GM21390 (cell line): Measurements from ENCODE around the gene GSDME.

Experiments used
- ATAC-seq: cut with Tn5 transposase; IDR thresholded peaks from one replicate; pipeline ENCODE4 v1.9.1; 2021; ENCODE audit not compliant: unreplicated experiment

Gene GSDME

GRCh38 chr7:24724451-24725190 is 32.6 kb downstream of the GSDME start:
- ATAC-seq: no peak

DNA sequence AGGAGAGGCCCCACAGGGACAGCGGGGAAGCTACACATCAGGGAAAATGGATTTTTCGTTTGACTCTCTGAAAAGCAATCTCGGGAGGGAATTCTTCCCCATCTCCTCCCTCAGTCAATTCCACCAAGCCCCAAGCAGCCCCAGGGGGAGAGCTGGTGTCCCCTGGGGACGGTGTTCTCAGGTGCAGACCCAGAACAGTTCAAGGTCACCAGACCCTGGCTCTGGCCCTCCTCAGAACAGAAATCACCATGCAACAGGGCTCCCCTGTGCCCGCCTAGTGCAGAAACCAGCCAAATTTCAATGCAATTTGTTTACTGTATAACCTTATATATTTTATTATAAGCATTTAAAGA is 34.1 kb downstream of the GSDME start:
- no peak for ATAC-seq

DNA sequence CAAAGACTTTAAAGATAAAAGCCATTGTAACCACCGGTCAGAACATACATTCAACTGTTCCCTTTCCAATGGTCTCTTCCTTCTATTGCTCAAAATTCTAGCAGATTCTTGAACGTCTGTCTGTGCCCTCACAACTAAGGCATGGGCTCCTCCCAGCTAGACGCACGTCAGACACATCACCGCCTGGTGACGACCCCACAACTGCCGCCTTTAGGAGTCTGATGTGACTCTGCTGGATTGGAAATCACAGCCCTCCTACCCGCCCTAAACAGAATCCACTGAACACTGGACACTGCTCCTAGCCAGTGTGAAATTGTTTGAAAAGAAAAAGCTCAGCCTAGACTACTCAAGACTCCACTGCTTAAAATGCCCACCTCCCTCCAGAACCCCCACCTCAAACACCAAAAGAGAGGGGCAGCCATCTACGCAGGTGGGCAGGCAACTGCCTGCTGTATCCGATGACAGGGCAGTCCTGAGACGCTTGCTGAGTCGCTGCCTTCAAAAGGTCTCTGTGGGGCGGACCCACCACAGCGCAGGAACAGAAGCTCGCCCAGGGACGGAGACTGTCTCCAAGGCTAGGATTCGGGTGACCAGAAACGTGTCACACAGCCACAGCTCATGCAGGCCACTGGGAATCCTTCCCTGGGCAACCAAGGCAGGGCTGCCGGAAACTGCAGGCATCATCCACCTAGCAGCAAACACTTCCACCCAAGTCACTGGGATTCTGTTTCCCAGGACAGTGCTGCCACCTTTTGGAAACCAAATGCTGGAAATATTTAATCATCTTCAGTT is 34.7 kb downstream of the GSDME start:
- no peak for ATAC-seq

GRCh38 chr7:24721481-24722001 is 35.7 kb downstream of the GSDME start:
- ATAC-seq: no peak

DNA sequence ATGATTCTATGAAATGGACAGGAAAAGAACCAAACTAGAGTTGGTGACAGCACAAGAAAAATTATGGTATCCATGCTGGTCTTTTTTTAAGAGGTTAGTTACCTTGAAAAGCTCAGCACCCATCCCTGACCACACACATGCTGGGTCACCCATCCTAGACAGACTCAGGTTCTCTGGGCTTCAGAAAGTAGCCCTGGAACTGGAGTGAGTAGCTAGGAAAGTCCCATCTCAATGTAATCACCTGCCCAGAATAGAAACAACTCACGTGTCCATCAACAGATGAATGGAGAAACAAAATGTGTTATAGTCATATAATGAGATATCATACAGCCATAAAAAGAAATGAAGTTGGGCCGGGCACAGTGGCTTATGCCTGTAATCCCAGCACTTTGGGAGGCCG is 37.0 kb downstream of the GSDME start:
- ATAC-seq: no peak

GRCh38 chr7:24718977-24719491 is 38.2 kb downstream of the GSDME start:
- peak; percentile 75 for ATAC-seq

GRCh38 chr7:24718431-24718831 is 38.8 kb downstream of the GSDME start:
- ATAC-seq: no peak

DNA sequence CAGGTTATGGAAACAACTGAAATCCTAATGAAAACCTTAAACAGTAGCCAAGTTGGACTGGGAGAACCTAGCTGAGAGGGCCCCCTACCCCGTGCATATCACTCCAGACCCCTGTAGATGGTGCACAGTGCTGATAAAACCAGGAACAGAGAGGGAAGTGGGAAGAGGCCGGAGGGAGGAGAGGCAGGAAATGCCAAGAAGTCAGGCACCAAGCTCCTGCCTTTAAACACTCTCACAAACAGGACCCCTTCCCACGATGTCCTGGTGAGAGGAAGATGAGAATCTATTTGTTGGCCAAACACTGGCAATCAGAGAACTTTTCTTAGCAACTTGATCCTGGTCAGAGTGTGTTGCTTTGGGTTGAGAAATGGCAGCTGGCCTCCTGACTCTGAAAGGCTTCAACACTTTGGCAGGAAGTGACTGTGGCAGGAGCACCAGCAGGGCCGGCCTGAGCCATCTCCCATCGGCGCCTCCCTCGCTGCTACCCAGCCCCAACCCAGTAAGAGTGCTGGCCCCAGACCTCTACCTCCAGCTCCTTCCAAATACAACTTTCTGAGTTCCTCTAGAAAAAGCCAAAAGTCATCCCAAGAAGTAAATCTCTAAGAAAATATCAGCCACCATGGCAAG is 39.5 kb downstream of the GSDME start:
- no peak for ATAC-seq

DNA sequence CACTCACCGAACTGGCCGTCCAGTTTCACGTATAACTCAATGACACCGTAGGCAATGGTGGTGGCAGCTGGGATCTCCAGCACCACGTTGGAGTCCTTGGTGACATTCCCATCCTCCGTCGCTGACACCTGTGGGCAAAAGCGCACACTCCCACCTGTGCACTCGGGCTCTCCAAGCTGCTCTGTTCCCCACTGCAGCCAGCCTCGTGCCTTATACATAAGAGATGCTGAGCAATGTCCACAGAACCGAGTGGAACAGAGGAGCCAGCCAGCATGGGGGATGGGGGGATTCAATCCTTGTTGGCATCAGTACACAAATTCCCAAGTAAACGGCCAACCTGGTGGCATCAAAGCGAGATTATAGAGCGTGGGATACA is 40.0 kb downstream of the GSDME start:
- no peak for ATAC-seq

GRCh38 chr7:24716480-24717246 is 40.6 kb downstream of the GSDME start:
- no peak for ATAC-seq

GRCh38 chr7:24715661-24716479 is 41.4 kb downstream of the GSDME start:
- ATAC-seq: peak; percentile 52

- peak; percentile 3 for ATAC-seq
Observed at GRCh38 chr7:24715171-24715570, 42.1 kb downstream of the GSDME start.

DNA sequence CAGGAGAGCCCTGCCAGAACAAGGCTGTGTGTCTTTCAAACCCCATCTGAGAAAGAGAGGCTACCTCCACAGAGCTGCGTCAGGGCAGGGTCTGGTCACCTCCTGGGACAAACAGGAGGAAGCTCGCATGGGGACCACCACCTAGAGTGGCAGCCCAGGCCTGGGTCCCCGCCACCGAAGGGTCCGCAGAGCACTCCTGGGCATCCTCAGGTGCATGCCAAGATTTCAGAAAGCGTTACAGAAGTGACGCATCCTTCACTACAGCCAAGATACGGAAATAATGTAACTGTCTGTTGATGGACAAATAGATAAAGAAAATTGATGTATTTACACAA is 42.6 kb downstream of the GSDME start:
- ATAC-seq: no peak

DNA sequence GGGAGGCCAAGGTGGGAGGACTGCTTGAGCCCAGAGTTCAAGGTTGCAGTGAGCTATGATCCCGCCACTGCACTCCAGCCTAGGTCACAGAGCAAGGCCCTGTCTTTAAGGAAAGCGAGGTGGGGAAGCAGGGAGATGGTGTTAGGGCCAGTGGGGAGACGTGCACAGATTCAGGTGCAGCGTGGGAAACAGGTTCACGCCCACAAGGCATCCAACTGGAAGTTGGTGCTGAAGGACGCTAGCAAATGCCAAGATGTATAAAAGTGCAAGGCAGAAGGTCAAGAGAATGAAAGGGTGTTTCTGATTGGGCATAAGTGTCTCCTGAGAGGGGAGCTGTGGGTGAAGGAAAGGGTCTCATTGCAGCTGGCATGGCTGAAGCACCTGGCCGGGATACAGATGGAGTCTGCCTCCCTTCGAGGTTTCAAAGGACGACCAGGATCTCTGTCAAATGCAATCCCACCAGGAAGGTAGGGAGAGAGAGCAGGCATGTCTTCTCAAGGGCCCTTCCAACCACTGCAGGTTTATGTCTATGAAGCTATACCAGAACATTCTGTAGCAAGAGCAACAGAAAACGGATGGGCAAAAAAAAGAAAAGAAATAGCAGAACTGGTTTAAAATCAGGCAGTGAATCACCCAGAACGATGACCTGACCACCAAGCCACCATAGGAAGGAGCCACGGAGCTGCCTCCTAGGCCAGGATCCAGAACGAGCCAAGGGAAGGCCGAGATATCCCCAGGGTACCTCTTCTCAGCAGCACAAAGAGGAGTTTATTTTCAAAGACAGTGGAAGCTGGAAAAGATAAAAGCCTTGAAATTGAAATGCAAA is 43.2 kb downstream of the GSDME start:
- ATAC-seq: no peak

DNA sequence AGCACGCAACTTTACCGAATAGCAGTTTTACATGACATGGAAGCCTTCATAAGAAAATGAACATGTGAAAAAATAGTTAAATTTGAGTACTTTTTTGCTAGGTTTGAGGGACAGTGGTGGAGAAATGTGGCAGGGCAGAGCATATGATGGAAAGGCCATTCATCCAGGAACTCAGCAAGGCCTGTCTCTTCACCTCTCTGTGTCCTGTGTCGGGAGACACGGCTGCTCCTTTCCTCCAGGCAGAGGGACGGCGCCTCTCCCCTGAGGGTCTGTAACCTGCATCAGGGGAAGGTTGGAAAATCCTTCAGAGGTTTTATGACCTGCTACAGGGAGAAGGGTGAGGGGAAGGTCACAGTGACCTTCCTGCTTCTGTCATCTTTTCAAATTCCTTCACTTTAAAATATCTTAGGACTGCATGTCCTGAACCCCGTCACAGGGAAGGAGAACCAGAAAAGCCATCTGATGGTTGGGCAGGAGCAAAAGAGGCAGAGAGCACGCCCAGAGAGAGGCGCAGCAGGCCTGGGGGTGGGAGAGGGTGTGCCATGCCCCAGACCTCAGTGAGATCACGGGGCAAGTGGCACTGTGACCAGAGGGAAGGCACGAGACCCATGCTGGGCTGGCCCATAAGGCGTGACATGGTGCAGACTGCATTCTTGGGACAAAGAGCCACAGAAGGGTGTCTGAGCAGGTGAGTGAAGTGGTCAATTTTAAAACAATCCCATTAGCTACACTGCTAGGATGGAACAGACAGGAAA is 44.0 kb downstream of the GSDME start:
- no peak for ATAC-seq

GRCh38 chr7:24709585-24710360 is 47.5 kb downstream of the GSDME start:
- ATAC-seq: no peak

DNA sequence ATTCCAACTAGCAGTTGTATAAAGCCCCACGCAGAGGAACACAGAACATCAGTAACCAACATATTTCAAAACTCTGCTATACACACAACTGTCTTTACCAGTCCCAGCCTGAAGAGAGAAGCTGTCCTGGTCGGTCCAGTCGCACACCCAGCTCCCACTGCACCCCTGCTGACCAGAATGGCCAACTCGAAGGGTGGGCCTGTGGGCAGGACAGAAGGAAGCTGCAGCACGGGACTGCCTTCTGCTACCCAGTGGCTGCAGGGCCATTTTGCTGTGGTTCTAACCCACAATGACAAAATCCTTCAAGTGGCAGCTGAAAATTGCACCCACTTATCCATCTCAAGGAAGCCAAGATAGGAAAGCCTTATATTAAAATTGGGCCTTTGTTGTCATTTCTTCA is 48.2 kb downstream of the GSDME start:
- no peak for ATAC-seq
